ENCODE data around the gene CARNS1. TPM values are rescaled to one million over a fixed set of nuclear protein-coding genes. Genes with fewer than 3 reads are reported as not detected.

The CARNS1 gene
- total and polyA plus RNA-seq, 4 donors, result 0.05 to 0.19 (median 0.10) TPM

DNA sequence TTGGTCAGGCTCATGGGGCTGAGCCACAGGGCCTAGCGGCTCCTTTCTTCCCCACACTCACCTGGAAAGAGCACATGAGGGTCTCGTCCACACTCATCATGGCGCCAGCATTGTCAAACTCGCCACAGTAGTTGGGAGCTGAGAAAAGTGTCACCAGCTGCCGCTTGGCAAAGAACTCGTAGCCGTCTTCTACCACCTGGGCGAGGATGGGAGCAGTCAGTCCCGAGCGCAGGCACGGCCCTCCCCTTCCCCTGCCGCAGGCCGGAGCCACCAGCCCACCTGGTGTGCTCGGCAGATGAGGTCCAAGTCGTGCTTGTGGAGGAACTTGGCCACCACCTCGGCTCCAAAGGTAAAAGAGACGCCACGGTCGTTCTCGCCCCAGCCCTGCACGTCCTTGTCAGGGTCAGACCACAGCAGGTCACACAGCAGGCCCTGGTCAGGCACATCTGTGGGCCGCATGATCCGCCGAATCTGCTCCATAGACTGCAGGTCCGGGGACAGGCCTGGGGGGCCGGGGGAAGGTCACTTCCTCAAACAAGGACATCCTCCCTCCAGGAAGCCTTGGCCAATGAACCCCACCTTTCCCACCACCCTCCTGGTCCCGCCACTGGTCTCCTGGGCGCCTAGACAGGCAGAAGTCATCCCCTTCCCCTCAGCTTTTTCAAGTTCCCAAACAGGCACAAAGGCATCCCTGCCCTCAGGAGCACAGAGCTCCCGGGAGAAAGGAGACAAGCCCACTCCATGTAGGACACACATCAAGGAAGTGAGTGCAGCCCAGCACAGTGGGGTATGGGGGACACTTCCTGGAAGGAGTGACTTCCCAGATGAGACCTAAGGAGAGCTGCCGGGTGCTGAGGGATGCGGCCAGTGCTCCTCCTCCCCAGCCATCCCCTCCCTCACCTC is 16.6 kb upstream of the CARNS1 start:
- no peaks in the 10 kb centered on the region for H3K27me3 ChIP-seq (ENCODE audit: control insufficient read depth in 4 of 4, insufficient read depth in 4 of 4, low read length in 3 of 4)
- no peaks in the 10 kb centered on the region for H3K9me3 ChIP-seq (ENCODE audit: control insufficient read depth in 4 of 4, low read length in 3 of 4)
- TF ChIP-seq, protein P1, sequence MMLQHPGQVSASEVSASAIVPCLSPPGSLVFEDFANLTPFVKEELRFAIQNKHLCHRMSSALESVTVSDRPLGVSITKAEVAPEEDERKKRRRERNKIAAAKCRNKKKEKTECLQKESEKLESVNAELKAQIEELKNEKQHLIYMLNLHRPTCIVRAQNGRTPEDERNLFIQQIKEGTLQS (IDR thresholded peaks at IDR 0.05), result no peak
- TF ChIP-seq RXRA (IDR thresholded peaks at IDR 0.05) (no peak), TAF1 (conservative IDR thresholded peaks at IDR 0.05) (no peak), HNF4A (conservative IDR thresholded peaks at IDR 0.05) (no peak), GABPA (IDR thresholded peaks at IDR 0.05 in 1 of 2, conservative IDR thresholded peaks at IDR 0.05 in 1 of 2) (no peak), RAD21 (IDR thresholded peaks at IDR 0.05) (no peak), NR2F2 (IDR thresholded peaks at IDR 0.05) (no peak)
- no peak overlapping the region for H3K4me3 ChIP-seq (ENCODE audit: low read depth in 1 of 3, low read length in 3 of 3)
- no peak overlapping the region for H3K27ac ChIP-seq (ENCODE audit: low read depth in 1 of 2, low read length in 2 of 2)
- H3K4me1 ChIP-seq (ENCODE audit: control insufficient read depth in 4 of 4, insufficient read depth in 4 of 4, low read length in 3 of 4), result peaks cover 11 to 29% (median 19%) of the 10 kb centered on the region in 4 donors
- no peak for DNase-seq (ENCODE audit: low spot score)
- no peak overlapping the region for H3K9ac ChIP-seq (ENCODE audit: low read depth in 1 of 2, low read length in 2 of 2)
- 90% methylated on average over 31 of the region's 31 CpGs for WGBS
- H3K36me3 ChIP-seq (ENCODE audit: control insufficient read depth in 4 of 4, insufficient read depth in 3 of 4, low read depth in 1 of 4, low read length in 3 of 4), result peaks cover 20 to 36% (median 22%) of the 10 kb centered on the region in 4 donors

DNA sequence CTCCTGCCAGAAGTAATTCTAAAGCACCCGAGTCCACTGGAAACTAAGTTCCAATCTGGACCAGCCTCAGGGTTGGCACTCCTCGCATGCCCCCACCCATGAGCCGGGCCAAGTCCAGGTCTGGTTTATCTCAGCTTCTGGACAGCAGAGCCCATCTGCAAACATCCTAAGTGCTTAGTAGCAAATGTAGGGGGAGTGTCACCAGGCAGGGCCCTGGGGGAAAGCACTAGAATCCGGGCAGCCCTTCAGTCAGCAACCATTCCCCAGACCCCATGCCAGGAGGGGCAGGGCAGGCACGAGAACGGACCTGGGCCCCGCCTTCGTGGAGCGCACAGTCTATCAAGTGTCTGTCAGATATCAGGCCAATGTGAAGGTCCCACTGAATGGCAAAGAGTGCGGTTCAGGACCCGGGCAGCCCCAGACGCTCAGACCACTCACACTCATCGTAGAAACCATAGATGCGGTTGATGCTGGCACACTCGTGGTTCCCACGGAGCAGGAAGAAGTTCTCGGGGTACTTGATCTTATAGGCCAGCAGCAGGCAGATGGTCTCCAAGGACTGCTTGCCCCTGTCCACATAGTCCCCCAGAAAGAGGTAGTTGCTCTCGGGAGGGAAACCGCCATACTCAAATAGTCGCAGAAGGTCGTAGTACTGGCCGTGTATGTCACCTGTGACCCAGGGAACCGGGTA is 15.1 kb upstream of the CARNS1 start:
- no peak for DNase-seq (ENCODE audit: low spot score)

More for the DNA sequence above, 15.1 kb upstream of the CARNS1 start:
- no peaks in the 10 kb centered on the region for H3K9me3 ChIP-seq (ENCODE audit: control insufficient read depth in 4 of 4, low read length in 3 of 4)
- H3K36me3 ChIP-seq (ENCODE audit: control insufficient read depth in 4 of 4, insufficient read depth in 3 of 4, low read depth in 1 of 4, low read length in 3 of 4), result peaks cover 17 to 35% (median 22%) of the 10 kb centered on the region in 4 donors
- H3K4me3 ChIP-seq (ENCODE audit: low read depth in 1 of 3, low read length in 3 of 3), result peak overlapping the region; percentile 75 to 95 (median 89)
- no peaks in the 10 kb centered on the region for H3K27me3 ChIP-seq (ENCODE audit: control insufficient read depth in 4 of 4, insufficient read depth in 4 of 4, low read length in 3 of 4)
- TF ChIP-seq, protein P2, sequence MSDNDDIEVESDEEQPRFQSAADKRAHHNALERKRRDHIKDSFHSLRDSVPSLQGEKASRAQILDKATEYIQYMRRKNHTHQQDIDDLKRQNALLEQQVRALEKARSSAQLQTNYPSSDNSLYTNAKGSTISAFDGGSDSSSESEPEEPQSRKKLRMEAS (IDR thresholded peaks at IDR 0.05), result no peak
- TF ChIP-seq, protein P3, sequence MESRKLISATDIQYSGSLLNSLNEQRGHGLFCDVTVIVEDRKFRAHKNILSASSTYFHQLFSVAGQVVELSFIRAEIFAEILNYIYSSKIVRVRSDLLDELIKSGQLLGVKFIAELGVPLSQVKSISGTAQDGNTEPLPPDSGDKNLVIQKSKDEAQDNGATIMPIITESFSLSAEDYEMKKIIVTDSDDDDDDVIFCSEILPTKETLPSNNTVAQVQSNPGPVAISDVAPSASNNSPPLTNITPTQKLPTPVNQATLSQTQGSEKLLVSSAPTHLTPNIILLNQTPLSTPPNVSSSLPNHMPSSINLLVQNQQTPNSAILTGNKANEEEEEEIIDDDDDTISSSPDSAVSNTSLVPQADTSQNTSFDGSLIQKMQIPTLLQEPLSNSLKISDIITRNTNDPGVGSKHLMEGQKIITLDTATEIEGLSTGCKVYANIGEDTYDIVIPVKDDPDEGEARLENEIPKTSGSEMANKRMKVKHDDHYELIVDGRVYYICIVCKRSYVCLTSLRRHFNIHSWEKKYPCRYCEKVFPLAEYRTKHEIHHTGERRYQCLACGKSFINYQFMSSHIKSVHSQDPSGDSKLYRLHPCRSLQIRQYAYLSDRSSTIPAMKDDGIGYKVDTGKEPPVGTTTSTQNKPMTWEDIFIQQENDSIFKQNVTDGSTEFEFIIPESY (IDR thresholded peaks at IDR 0.05), result no peak
- TF ChIP-seq RXRA (IDR thresholded peaks at IDR 0.05), result no peak
- TF ChIP-seq SP1 (IDR thresholded peaks at IDR 0.05), result no peak
- TF ChIP-seq, protein P4, sequence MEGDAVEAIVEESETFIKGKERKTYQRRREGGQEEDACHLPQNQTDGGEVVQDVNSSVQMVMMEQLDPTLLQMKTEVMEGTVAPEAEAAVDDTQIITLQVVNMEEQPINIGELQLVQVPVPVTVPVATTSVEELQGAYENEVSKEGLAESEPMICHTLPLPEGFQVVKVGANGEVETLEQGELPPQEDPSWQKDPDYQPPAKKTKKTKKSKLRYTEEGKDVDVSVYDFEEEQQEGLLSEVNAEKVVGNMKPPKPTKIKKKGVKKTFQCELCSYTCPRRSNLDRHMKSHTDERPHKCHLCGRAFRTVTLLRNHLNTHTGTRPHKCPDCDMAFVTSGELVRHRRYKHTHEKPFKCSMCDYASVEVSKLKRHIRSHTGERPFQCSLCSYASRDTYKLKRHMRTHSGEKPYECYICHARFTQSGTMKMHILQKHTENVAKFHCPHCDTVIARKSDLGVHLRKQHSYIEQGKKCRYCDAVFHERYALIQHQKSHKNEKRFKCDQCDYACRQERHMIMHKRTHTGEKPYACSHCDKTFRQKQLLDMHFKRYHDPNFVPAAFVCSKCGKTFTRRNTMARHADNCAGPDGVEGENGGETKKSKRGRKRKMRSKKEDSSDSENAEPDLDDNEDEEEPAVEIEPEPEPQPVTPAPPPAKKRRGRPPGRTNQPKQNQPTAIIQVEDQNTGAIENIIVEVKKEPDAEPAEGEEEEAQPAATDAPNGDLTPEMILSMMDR (IDR thresholded peaks at IDR 0.05; ENCODE audit: low read depth, low read length, missing input control), result no peak
- no peak for TF ChIP-seq JUND (IDR thresholded peaks at IDR 0.05)
- TF ChIP-seq EGR1 (IDR thresholded peaks at IDR 0.05; ENCODE audit: low read depth in 2 of 2), result no peak
- TF ChIP-seq YY1 (IDR thresholded peaks at IDR 0.05), result no peak
- TF ChIP-seq, protein P5, sequence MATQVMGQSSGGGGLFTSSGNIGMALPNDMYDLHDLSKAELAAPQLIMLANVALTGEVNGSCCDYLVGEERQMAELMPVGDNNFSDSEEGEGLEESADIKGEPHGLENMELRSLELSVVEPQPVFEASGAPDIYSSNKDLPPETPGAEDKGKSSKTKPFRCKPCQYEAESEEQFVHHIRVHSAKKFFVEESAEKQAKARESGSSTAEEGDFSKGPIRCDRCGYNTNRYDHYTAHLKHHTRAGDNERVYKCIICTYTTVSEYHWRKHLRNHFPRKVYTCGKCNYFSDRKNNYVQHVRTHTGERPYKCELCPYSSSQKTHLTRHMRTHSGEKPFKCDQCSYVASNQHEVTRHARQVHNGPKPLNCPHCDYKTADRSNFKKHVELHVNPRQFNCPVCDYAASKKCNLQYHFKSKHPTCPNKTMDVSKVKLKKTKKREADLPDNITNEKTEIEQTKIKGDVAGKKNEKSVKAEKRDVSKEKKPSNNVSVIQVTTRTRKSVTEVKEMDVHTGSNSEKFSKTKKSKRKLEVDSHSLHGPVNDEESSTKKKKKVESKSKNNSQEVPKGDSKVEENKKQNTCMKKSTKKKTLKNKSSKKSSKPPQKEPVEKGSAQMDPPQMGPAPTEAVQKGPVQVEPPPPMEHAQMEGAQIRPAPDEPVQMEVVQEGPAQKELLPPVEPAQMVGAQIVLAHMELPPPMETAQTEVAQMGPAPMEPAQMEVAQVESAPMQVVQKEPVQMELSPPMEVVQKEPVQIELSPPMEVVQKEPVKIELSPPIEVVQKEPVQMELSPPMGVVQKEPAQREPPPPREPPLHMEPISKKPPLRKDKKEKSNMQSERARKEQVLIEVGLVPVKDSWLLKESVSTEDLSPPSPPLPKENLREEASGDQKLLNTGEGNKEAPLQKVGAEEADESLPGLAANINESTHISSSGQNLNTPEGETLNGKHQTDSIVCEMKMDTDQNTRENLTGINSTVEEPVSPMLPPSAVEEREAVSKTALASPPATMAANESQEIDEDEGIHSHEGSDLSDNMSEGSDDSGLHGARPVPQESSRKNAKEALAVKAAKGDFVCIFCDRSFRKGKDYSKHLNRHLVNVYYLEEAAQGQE (IDR thresholded peaks at IDR 0.05), result no peak
- no peak for TF ChIP-seq RAD21 (IDR thresholded peaks at IDR 0.05)
- no peak for TF ChIP-seq GABPA (IDR thresholded peaks at IDR 0.05 in 1 of 2, conservative IDR thresholded peaks at IDR 0.05 in 1 of 2)
- no peak for TF ChIP-seq NR2F2 (IDR thresholded peaks at IDR 0.05)
- TF ChIP-seq, protein P1 (IDR thresholded peaks at IDR 0.05), result no peak
- TF ChIP-seq TAF1 (conservative IDR thresholded peaks at IDR 0.05), result no peak
- no peak for TF ChIP-seq HNF4A (conservative IDR thresholded peaks at IDR 0.05)
- TF ChIP-seq FOXA2 (IDR thresholded peaks at IDR 0.05), result no peak
- no peak for TF ChIP-seq FOXA1 (IDR thresholded peaks at IDR 0.05)
- TF ChIP-seq HNF4G (IDR thresholded peaks at IDR 0.05), result no peak
- peaks cover 11 to 29% (median 19%) of the 10 kb centered on the region in 4 donors for H3K4me1 ChIP-seq (ENCODE audit: control insufficient read depth in 4 of 4, insufficient read depth in 4 of 4, low read length in 3 of 4)
- WGBS, result 30% methylated on average over 23 of the region's 23 CpGs
- peak overlapping the region in 1 of 2 donors; percentile 89 for H3K27ac ChIP-seq (ENCODE audit: low read depth in 1 of 2, low read length in 2 of 2)
- H3K9ac ChIP-seq (ENCODE audit: low read depth in 1 of 2, low read length in 2 of 2), result peak overlapping the region in 1 of 2 donors; percentile 86

All from liver (tissue), 9 donors.